Trophoblast cell (in vitro differentiated cells and primary cell): Measurements from ENCODE around the gene RBFOX2.
A peak's percentile ranks its signal among the peaks of the same experiment; 100 is the strongest.

Experiments
- DNase-seq, 2 donors: peaks; one replicate each; pipeline ENCODE4 v3.0.0-alpha.2; 2016
- H2AFZ ChIP-seq: 2 replicates; pipeline ENCODE4 v1.6.1; 2013; ENCODE audit warnings: low read length, moderate library complexity, mild to moderate bottlenecking; ENCODE audit not compliant: insufficient read depth, poor library complexity
- H2AK5ac ChIP-seq: 2 replicates; pipeline ENCODE4 v1.6.1; 2013; ENCODE audit warnings: mild to moderate bottlenecking, low read length
- H2BK120ac ChIP-seq: 2 replicates; pipeline ENCODE4 v1.6.1; 2013; ENCODE audit warnings: low read length, mild to moderate bottlenecking, moderate library complexity; ENCODE audit not compliant: insufficient read depth, poor library complexity
- H2BK12ac ChIP-seq: 2 replicates; pipeline ENCODE4 v1.6.1; 2013; ENCODE audit warnings: mild to moderate bottlenecking, low read length, moderate library complexity
- H2BK5ac ChIP-seq: 2 replicates; pipeline ENCODE4 v1.6.1; 2013; ENCODE audit warnings: low read length, low read depth, moderate library complexity, mild to moderate bottlenecking; ENCODE audit not compliant: poor library complexity
- H3K14ac ChIP-seq: 2 replicates; pipeline ENCODE4 v1.6.1; 2013; ENCODE audit warnings: mild to moderate bottlenecking, low read length
- H3K18ac ChIP-seq: 2 replicates; pipeline ENCODE4 v1.6.1; 2013; ENCODE audit warnings: mild to moderate bottlenecking, low read length
- H3K23ac ChIP-seq: 2 replicates; pipeline ENCODE4 v1.6.1; 2013; ENCODE audit warnings: low read length
- H3K27ac ChIP-seq: 2 replicates; pipeline ENCODE4 v1.5.1; 2013; ENCODE audit warnings: low read depth, mild to moderate bottlenecking, inconsistent platforms, low read length, moderate library complexity
- H3K27me3 ChIP-seq: 2 replicates; pipeline ENCODE4 v1.6.1; 2013; ENCODE audit warnings: inconsistent platforms, mild to moderate bottlenecking, low read length, moderate library complexity; ENCODE audit not compliant: insufficient read depth
- H3K36me3 ChIP-seq, 2 experiments: 1 replicate in 1 of 2; 2 replicates in 1 of 2; pipeline ENCODE4 v1.6.1; 2013; ENCODE audit warnings: low read length in 2 of 2, mild to moderate bottlenecking in 2 of 2, moderate library complexity in 1 of 2; ENCODE audit not compliant: insufficient read depth in 2 of 2, control insufficient read depth in 1 of 2
- H3K4ac ChIP-seq: 2 replicates; pipeline ENCODE4 v1.6.1; 2013; ENCODE audit warnings: low read depth, mild to moderate bottlenecking, low read length, moderate library complexity
- H3K4me1 ChIP-seq, 2 experiments: 1 replicate in 1 of 2; 2 replicates in 1 of 2; pipeline ENCODE4 v1.6.1; 2013; ENCODE audit warnings: low read length in 2 of 2, mild to moderate bottlenecking in 2 of 2, moderate library complexity in 1 of 2; ENCODE audit not compliant: insufficient read depth in 2 of 2, control insufficient read depth in 1 of 2
- H3K4me2 ChIP-seq: 2 replicates; pipeline ENCODE4 v1.6.1; 2013; ENCODE audit warnings: inconsistent platforms, mild to moderate bottlenecking, low read length, moderate library complexity
- H3K4me3 ChIP-seq: 2 replicates; pipeline ENCODE4 v1.5.1; 2013; ENCODE audit warnings: mild to moderate bottlenecking, low read depth, low read length, inconsistent platforms
- H3K79me1 ChIP-seq: one replicate; pipeline ENCODE4 v1.6.1; 2013; ENCODE audit warnings: low read length
- H3K79me2 ChIP-seq: 2 replicates; pipeline ENCODE4 v1.6.1; 2013; ENCODE audit warnings: low read length, mild to moderate bottlenecking; ENCODE audit not compliant: control insufficient read depth, insufficient read depth, poor library complexity
- H3K9ac ChIP-seq: 2 replicates; pipeline ENCODE4 v1.6.1; 2013; ENCODE audit warnings: mild to moderate bottlenecking, low read length
- H3K9me3 ChIP-seq: 2 replicates; pipeline ENCODE4 v1.6.1; 2013; ENCODE audit warnings: low read depth, mild to moderate bottlenecking, control low read depth, inconsistent platforms, low read length; ENCODE audit not compliant: insufficient read depth
- H4K12ac ChIP-seq: 2 replicates; pipeline ENCODE4 v1.6.1; 2013; ENCODE audit warnings: low read depth, mild to moderate bottlenecking, low read length, moderate library complexity
- H4K8ac ChIP-seq: 2 replicates; pipeline ENCODE4 v1.6.1; 2013; ENCODE audit warnings: low read depth, mild to moderate bottlenecking, low read length, moderate library complexity
- H4K91ac ChIP-seq: one replicate; pipeline ENCODE4 v1.6.1; 2013; ENCODE audit warnings: low read depth, mild to moderate bottlenecking, low read length, moderate library complexity
- WGBS: extraction: QIAGEN DNeasy Blood & Tissue Kit; methylation state at CpG from one replicate; pipeline ENCODE4 v1.1.7; 2013; ENCODE audit warnings: missing lambda C conversion rate; ENCODE audit not compliant: insufficient read length, insufficient coverage; ENCODE audit errors: extremely low coverage; 5-methylcytosine and 5-hydroxymethylcytosine counted together

The RBFOX2 gene

GRCh38 chr22:36010090-36010489 is 18.5 kb downstream of the RBFOX2 start:
- WGBS, result no CpG with 5 or more reads among the region's 10 CpGs
- H3K14ac ChIP-seq, result no peak overlapping the region

DNA sequence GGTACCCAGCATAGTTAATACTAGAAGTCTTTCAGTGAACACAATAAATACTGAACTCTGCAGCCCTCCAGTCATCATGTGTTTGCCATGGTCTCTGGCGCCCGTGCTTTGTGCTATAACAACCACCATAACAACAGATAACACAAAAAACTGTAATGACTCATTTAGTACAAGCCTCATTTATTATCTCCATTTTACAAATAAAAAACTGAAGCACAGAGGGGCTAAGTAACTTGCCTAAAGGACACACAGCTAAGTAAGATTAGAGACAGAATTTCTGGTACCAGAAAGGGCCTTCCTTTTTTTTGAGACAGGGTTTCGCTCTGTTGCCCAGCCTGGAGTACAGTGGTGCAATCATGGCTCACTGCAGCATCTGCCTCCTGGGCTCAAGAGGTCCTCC is 19.5 kb downstream of the RBFOX2 start:
- no peaks in the 10 kb centered on the region for H3K9me3 ChIP-seq
- no peak overlapping the region for H3K4ac ChIP-seq
- no peaks in the 10 kb centered on the region for H3K79me1 ChIP-seq
- H3K9ac ChIP-seq, result no peak overlapping the region
- no peak overlapping the region for H4K91ac ChIP-seq
- no peaks in the 10 kb centered on the region for H3K79me2 ChIP-seq
- H3K4me3 ChIP-seq, result no peak overlapping the region
- no peak overlapping the region for H3K4me2 ChIP-seq
- H3K23ac ChIP-seq, result no peak overlapping the region
- H3K27ac ChIP-seq, result no peak overlapping the region
- WGBS, result no CpG with 5 or more reads among the region's 3 CpGs
- H3K18ac ChIP-seq, result no peak overlapping the region
- H2AFZ ChIP-seq, result no peak overlapping the region
- no peaks in the 10 kb centered on the region for H3K36me3 ChIP-seq
- H2BK120ac ChIP-seq, result no peak overlapping the region
- DNase-seq, result peak; percentile 15 to 42
- H3K14ac ChIP-seq, result no peak overlapping the region
- no peak overlapping the region for H2BK5ac ChIP-seq
- no peak overlapping the region for H2AK5ac ChIP-seq
- H3K27me3 ChIP-seq, result no peaks in the 10 kb centered on the region
- no peak overlapping the region for H4K8ac ChIP-seq
- no peak overlapping the region for H4K12ac ChIP-seq
- H3K4me1 ChIP-seq, result no peaks in the 10 kb centered on the region
- H2BK12ac ChIP-seq, result no peak overlapping the region

More at GRCh38 chr22:36010090-36010489, 18.5 kb downstream of the RBFOX2 start:
- Histone ChIP-seq H3K4me2 (no peak overlapping the region), H3K4ac (no peak overlapping the region), H2AK5ac (no peak overlapping the region), H3K9me3 (no peaks in the 10 kb centered on the region), H3K4me3 (no peak overlapping the region), H3K4me1 (no peaks in the 10 kb centered on the region), H3K27ac (no peak overlapping the region), H4K8ac (no peak overlapping the region), H3K79me1 (no peaks in the 10 kb centered on the region), H3K79me2 (no peaks in the 10 kb centered on the region), H3K27me3 (no peaks in the 10 kb centered on the region), H2AFZ (no peak overlapping the region), H2BK5ac (no peak overlapping the region), H4K12ac (no peak overlapping the region), H4K91ac (no peak overlapping the region), H3K9ac (no peak overlapping the region), H3K36me3 (no peaks in the 10 kb centered on the region), H3K23ac (no peak overlapping the region), H2BK12ac (no peak overlapping the region), H3K18ac (no peak overlapping the region), H2BK120ac (no peak overlapping the region)
- no peak for DNase-seq

- Histone ChIP-seq H3K23ac (no peak overlapping the region), H3K4me2 (no peak overlapping the region), H3K36me3 (no peaks in the 10 kb centered on the region), H2AFZ (no peak overlapping the region), H3K9me3 (no peaks in the 10 kb centered on the region), H3K18ac (no peak overlapping the region), H3K9ac (no peak overlapping the region), H2BK120ac (no peak overlapping the region), H3K27me3 (no peaks in the 10 kb centered on the region), H3K4me1 (no peaks in the 10 kb centered on the region), H3K4me3 (no peak overlapping the region), H2BK12ac (no peak overlapping the region), H2BK5ac (no peak overlapping the region), H4K91ac (no peak overlapping the region), H3K79me1 (no peaks in the 10 kb centered on the region), H2AK5ac (no peak overlapping the region), H4K8ac (no peak overlapping the region), H3K79me2 (no peaks in the 10 kb centered on the region), H4K12ac (no peak overlapping the region), H3K14ac (no peak overlapping the region), H3K4ac (no peak overlapping the region), H3K27ac (no peak overlapping the region)
- WGBS, result no CpG with 5 or more reads among the region's 3 CpGs
- no peak for DNase-seq
These were observed 20.1 kb downstream of the RBFOX2 start for GRCh38 chr22:36008565-36008964.

GRCh38 chr22:36008131-36008530 is 20.5 kb downstream of the RBFOX2 start:
- Histone ChIP-seq H4K12ac (no peak overlapping the region), H4K91ac (no peak overlapping the region)

More at GRCh38 chr22:36008131-36008530, 20.5 kb downstream of the RBFOX2 start:
- no peaks in the 10 kb centered on the region for H3K36me3 ChIP-seq
- H3K27ac ChIP-seq, result no peak overlapping the region
- H3K4me1 ChIP-seq, result no peaks in the 10 kb centered on the region
- no peaks in the 10 kb centered on the region for H3K27me3 ChIP-seq
- no peak overlapping the region for H2AK5ac ChIP-seq
- no peak overlapping the region for H2BK5ac ChIP-seq
- H3K14ac ChIP-seq, result no peak overlapping the region
- no peak overlapping the region for H3K4ac ChIP-seq
- no peak overlapping the region for H3K18ac ChIP-seq
- DNase-seq, result no peak
- no peak overlapping the region for H4K8ac ChIP-seq
- H2BK12ac ChIP-seq, result no peak overlapping the region
- H3K4me2 ChIP-seq, result no peak overlapping the region
- H3K79me1 ChIP-seq, result no peaks in the 10 kb centered on the region
- H3K9ac ChIP-seq, result no peak overlapping the region
- no peak overlapping the region for H3K23ac ChIP-seq
- no peak overlapping the region for H2AFZ ChIP-seq
- H3K4me3 ChIP-seq, result no peak overlapping the region
- H3K79me2 ChIP-seq, result no peaks in the 10 kb centered on the region
- no peak overlapping the region for H2BK120ac ChIP-seq
- no peaks in the 10 kb centered on the region for H3K9me3 ChIP-seq
